Astrocyte (in vitro differentiated cells and primary cell): ENCODE data around the gene SDHAF1. TPM values are rescaled to one million over a fixed set of nuclear protein-coding genes. Genes with fewer than 3 reads are reported as not detected.

Experiments
- DNase-seq: peaks from one replicate; pipeline ENCODE4 v3.0.0-alpha.2; 2010; ENCODE audit warnings: low read depth
- FAIRE-seq: peaks from 2 replicates; lab custom pipeline; 2011; peaks lifted over from hg19 to GRCh38; lab: Jason Lieb, UNC
- H2AFZ ChIP-seq: 2 replicates; pipeline ENCODE4 v1.6.0; 2012; ENCODE audit warnings: low read depth, low read length, inconsistent platforms
- H3K27ac ChIP-seq: 2 replicates; pipeline ENCODE4 v1.5.1; 2011; ENCODE audit warnings: low read depth, low read length, inconsistent platforms
- H3K27me3 ChIP-seq: 2 replicates; pipeline ENCODE4 v1.6.0; 2011; ENCODE audit warnings: low read length, inconsistent platforms; ENCODE audit not compliant: insufficient read depth
- H3K36me3 ChIP-seq: 2 replicates; pipeline ENCODE4 v1.5.1; 2011; ENCODE audit warnings: low read length, inconsistent platforms; ENCODE audit not compliant: insufficient read depth
- H3K4me1 ChIP-seq: 2 replicates; pipeline ENCODE4 v1.5.1; 2011; ENCODE audit warnings: low read length, inconsistent platforms; ENCODE audit not compliant: insufficient read depth
- H3K4me2 ChIP-seq: 2 replicates; pipeline ENCODE4 v1.6.0; 2012; ENCODE audit warnings: low read length, inconsistent platforms
- H3K4me3 ChIP-seq: 2 replicates; pipeline ENCODE4 v1.5.1; 2011; ENCODE audit warnings: low read depth, mild to moderate bottlenecking, low read length, inconsistent platforms; ENCODE audit not compliant: insufficient read depth
- H3K79me2 ChIP-seq: 2 replicates; pipeline ENCODE4 v1.6.0; 2012; ENCODE audit warnings: mild to moderate bottlenecking, low read length, inconsistent platforms; ENCODE audit not compliant: insufficient read depth
- H3K9ac ChIP-seq: 2 replicates; pipeline ENCODE4 v1.6.0; 2012; ENCODE audit warnings: mild to moderate bottlenecking, low read length, inconsistent platforms
- H3K9me3 ChIP-seq: 2 replicates; pipeline ENCODE4 v1.5.1; 2012; ENCODE audit warnings: low read depth, mild to moderate bottlenecking, low read length, inconsistent platforms; ENCODE audit not compliant: insufficient read depth
- H4K20me1 ChIP-seq: 2 replicates; pipeline ENCODE4 v1.6.0; 2012; ENCODE audit warnings: low read length, inconsistent platforms; ENCODE audit not compliant: insufficient read depth
- H3K27ac Mint-ChIP-seq: one replicate; pipeline ENCODE4 v1.8.0; 2021; ENCODE audit warnings: mild to moderate bottlenecking, mixed read lengths; ENCODE audit not compliant: unreplicated experiment
- H3K27me3 Mint-ChIP-seq: one replicate; pipeline ENCODE4 v1.8.0; 2021; ENCODE audit warnings: low read depth, mixed read lengths; ENCODE audit not compliant: unreplicated experiment
- H3K36me3 Mint-ChIP-seq: one replicate; pipeline ENCODE4 v1.8.0; 2021; ENCODE audit warnings: low read depth, mixed read lengths; ENCODE audit not compliant: unreplicated experiment
- H3K4me1 Mint-ChIP-seq: one replicate; pipeline ENCODE4 v1.8.0; 2021; ENCODE audit warnings: low read depth, mixed read lengths; ENCODE audit not compliant: unreplicated experiment
- H3K4me3 Mint-ChIP-seq: one replicate; pipeline ENCODE4 v1.8.0; 2021; ENCODE audit warnings: mild to moderate bottlenecking, moderate library complexity, mixed read lengths; ENCODE audit not compliant: unreplicated experiment
- H3K9me3 Mint-ChIP-seq: one replicate; pipeline ENCODE4 v1.8.0; 2021; ENCODE audit warnings: mild to moderate bottlenecking, mixed read lengths; ENCODE audit not compliant: unreplicated experiment
- CTCF ChIP-seq: IDR thresholded peaks from 2 replicates; pipeline ENCODE4 v1.5.1; 2011; ENCODE audit warnings: low read depth, mild to moderate bottlenecking, inconsistent platforms, low read length, moderate library complexity; ENCODE audit not compliant: insufficient read depth
- EZH2 ChIP-seq: IDR thresholded peaks from 2 replicates; pipeline ENCODE4 v1.6.1; 2012; ENCODE audit warnings: mild to moderate bottlenecking, low read length, inconsistent platforms; ENCODE audit not compliant: insufficient read depth
- total RNA-seq: library from RNA; stranded (reverse); gene quantifications from 2 replicates; pipeline ENCODE4 v1.2.1, GENCODE V29; 2021

The SDHAF1 gene
- total RNA-seq, 1 donor from 2014 or later: 8.8 TPM

GRCh38 chr19:36019061-36019670 lies 24.2 kb downstream of the SDHAF1 start:
- Histone ChIP-seq H3K27me3 (no peaks in the 10 kb centered on the region), H3K4me2 (no peak overlapping the region), H3K4me1 (peaks cover 4% of the 10 kb centered on the region), H3K36me3 (peaks cover 2% of the 10 kb centered on the region), H3K79me2 (no peaks in the 10 kb centered on the region), H3K4me3 (no peak overlapping the region), H3K27ac (no peak overlapping the region), H3K9me3 (no peaks in the 10 kb centered on the region), H4K20me1 (no peaks in the 10 kb centered on the region), H2AFZ (no peak overlapping the region), H3K9ac (no peak overlapping the region)
- FAIRE-seq (no peak), DNase-seq (no peak)
- Mint-ChIP-seq H3K4me3 (no peak overlapping the region), H3K36me3 (peaks cover 28% of the 10 kb centered on the region), H3K27me3 (no peaks in the 10 kb centered on the region), H3K9me3 (no peaks in the 10 kb centered on the region), H3K4me1 (no peaks in the 10 kb centered on the region), H3K27ac (no peak overlapping the region)
- TF ChIP-seq CTCF (no peak), EZH2 (no peak)

- Histone ChIP-seq H3K9ac (no peak overlapping the region), H3K4me1 (no peaks in the 10 kb centered on the region), H3K27ac (no peak overlapping the region), H3K4me2 (no peak overlapping the region), H3K4me3 (no peak overlapping the region), H3K79me2 (no peaks in the 10 kb centered on the region), H3K9me3 (no peaks in the 10 kb centered on the region), H3K36me3 (peaks cover 1% of the 10 kb centered on the region), H3K27me3 (no peaks in the 10 kb centered on the region), H4K20me1 (peaks cover 3% of the 10 kb centered on the region), H2AFZ (no peak overlapping the region)
- TF ChIP-seq CTCF: no peak
- TF ChIP-seq EZH2: no peak
- no peaks in the 10 kb centered on the region for H3K4me1 Mint-ChIP-seq
- H3K4me3 Mint-ChIP-seq: no peak overlapping the region
- H3K27ac Mint-ChIP-seq: no peak overlapping the region
- FAIRE-seq (no peak), DNase-seq (no peak)
- peaks cover 31% of the 10 kb centered on the region for H3K36me3 Mint-ChIP-seq
- H3K9me3 Mint-ChIP-seq: no peaks in the 10 kb centered on the region
- H3K27me3 Mint-ChIP-seq: no peaks in the 10 kb centered on the region
Observed at GRCh38 chr19:36023432-36023831, 28.4 kb downstream of the SDHAF1 start.

GRCh38 chr19:36025541-36025940 lies 30.6 kb downstream of the SDHAF1 start:
- FAIRE-seq (no peak), DNase-seq (no peak)
- peaks cover 14% of the 10 kb centered on the region for H4K20me1 ChIP-seq
- H3K79me2 ChIP-seq: no peaks in the 10 kb centered on the region
- no peak overlapping the region for H3K4me2 ChIP-seq
- H3K4me3 ChIP-seq: no peak overlapping the region
- H2AFZ ChIP-seq: no peak overlapping the region
- no peaks in the 10 kb centered on the region for H3K27me3 Mint-ChIP-seq
- H3K4me1 Mint-ChIP-seq: no peaks in the 10 kb centered on the region
- no peak for TF ChIP-seq CTCF
- no peak for TF ChIP-seq EZH2
- no peaks in the 10 kb centered on the region for H3K4me1 ChIP-seq
- no peaks in the 10 kb centered on the region for H3K9me3 Mint-ChIP-seq
- no peak overlapping the region for H3K4me3 Mint-ChIP-seq
- peaks cover 33% of the 10 kb centered on the region for H3K36me3 Mint-ChIP-seq
- H3K27me3 ChIP-seq: no peaks in the 10 kb centered on the region
- H3K27ac ChIP-seq: no peak overlapping the region
- no peaks in the 10 kb centered on the region for H3K9me3 ChIP-seq
- no peaks in the 10 kb centered on the region for H3K36me3 ChIP-seq
- no peak overlapping the region for H3K9ac ChIP-seq
- H3K27ac Mint-ChIP-seq: no peak overlapping the region
